B cell (primary cell): Measurements from ENCODE around the gene MRPS25. TPM values are rescaled to one million over a fixed set of nuclear protein-coding genes. Genes with fewer than 3 reads are reported as not detected.
A peak's percentile ranks its signal among the peaks of the same experiment; 100 is the strongest.

Experiments
- ATAC-seq: fragments of 200-7000 bp; cut with Tn5 transposase; one replicate; pipeline ENCODE4 v1.10.0; 2021; ENCODE audit warnings: low read depth, mild to moderate bottlenecking, moderate number of reproducible peaks, moderate library complexity
- CTCF ChIA-PET: fragments of 350-600 bp; sonication (Branson Sonifier 250); formaldehyde crosslinking; loops from one replicate; lab custom pipeline; 2021; ENCODE audit warnings: antibody characterized with exemption, inconsistent platforms; lab: Charles Lee
- POLR2A ChIA-PET: fragments of 350-600 bp; sonication (Branson Sonifier 250); formaldehyde crosslinking; loops from one replicate; lab custom pipeline; 2021; ENCODE audit warnings: antibody characterized with exemption; lab: Charles Lee
- DNase-seq: peaks from one replicate; pipeline ENCODE4 v3.0.0; 2013
- H2AFZ ChIP-seq: 2 replicates; pipeline ENCODE4 v1.6.1; 2012; ENCODE audit warnings: mild to moderate bottlenecking, low read depth, low read length; ENCODE audit not compliant: insufficient read depth, poor library complexity, severe bottlenecking
- H3K27ac ChIP-seq, 2 donors: 1 replicate in 1 of 2; 2 replicates in 1 of 2; pipeline ENCODE4 v1.5.1; 2012 to 2013; ENCODE audit warnings: low read length in 2 of 2, mild to moderate bottlenecking in 2 of 2, moderate library complexity in 1 of 2
- H3K27me3 ChIP-seq, 4 experiments: fragments of 200-600 bp in 1 of 4; sonication (generic) in 1 of 4; replicated peaks in 1 of 4; 1 replicate in 2 of 4; 2 replicates in 2 of 4; pipeline versions ENCODE4 v1.6.1 to v1.7.0; 2013 to 2016; ENCODE audit warnings: low read length in 3 of 4, mild to moderate bottlenecking in 2 of 4, mixed read lengths in 1 of 4, moderate library complexity in 1 of 4; ENCODE audit not compliant: insufficient read depth in 4 of 4, control insufficient read depth in 3 of 4; ENCODE audit errors: control extremely low read depth in 1 of 4
- H3K36me3 ChIP-seq, 2 experiments: replicated peaks in 1 of 2; 1 replicate in 1 of 2; 2 replicates in 1 of 2; pipeline versions ENCODE4 v1.6.1 to v1.7.1; 2013; ENCODE audit warnings: low read length in 1 of 2; ENCODE audit not compliant: insufficient read depth in 2 of 2, control insufficient read depth in 1 of 2; ENCODE audit errors: control extremely low read depth in 1 of 2, extremely low read depth in 1 of 2
- H3K4me1 ChIP-seq, 2 donors: fragments of 200-600 bp in 1 of 2; sonication (generic) in 1 of 2; 1 replicate in 1 of 2; 2 replicates in 1 of 2; pipeline versions ENCODE4 v1.5.1 to v1.6.1; 2013 to 2017; ENCODE audit warnings: low read length in 2 of 2; ENCODE audit not compliant: control insufficient read depth in 2 of 2, insufficient read depth in 2 of 2
- H3K4me2 ChIP-seq: replicated peaks from 2 replicates; pipeline ENCODE3; 2012; ENCODE audit warnings: mild to moderate bottlenecking, low read depth, low read length; ENCODE audit not compliant: poor library complexity, severe bottlenecking
- H3K4me3 ChIP-seq, 5 experiments: fragments of 200-600 bp in 1 of 5; sonication (generic) in 1 of 5; 1 replicate in 3 of 5; 2 replicates in 2 of 5; pipeline versions ENCODE4 v1.5.1 to v1.7.0; 2011 to 2016; ENCODE audit warnings: low read length in 4 of 5, mild to moderate bottlenecking in 4 of 5, low read depth in 2 of 5, control low read depth in 1 of 5, moderate library complexity in 1 of 5; ENCODE audit not compliant: insufficient read depth in 1 of 5; ENCODE audit errors: control extremely low read depth in 1 of 5, extremely low read depth in 1 of 5
- H3K79me2 ChIP-seq: fragments of 200-600 bp; sonication (generic); one replicate; pipeline ENCODE4 v1.6.0; 2016; ENCODE audit warnings: low read length; ENCODE audit not compliant: control insufficient read depth, insufficient read depth
- H3K9ac ChIP-seq: fragments of 200-600 bp; sonication (generic); 2 replicates; pipeline ENCODE4 v1.6.1; 2017; ENCODE audit warnings: mild to moderate bottlenecking, low read length, moderate library complexity
- H3K9me3 ChIP-seq, 3 donors: one replicate each; pipeline versions ENCODE4 v1.6.1 to v1.7.1; 2013; ENCODE audit warnings: low read length in 2 of 3; ENCODE audit not compliant: control insufficient read depth in 2 of 3, insufficient read depth in 1 of 3; ENCODE audit errors: control extremely low read depth in 1 of 3
- H4K20me1 ChIP-seq: 2 replicates; pipeline ENCODE4 v1.6.0; 2012; ENCODE audit warnings: mild to moderate bottlenecking, low read length; ENCODE audit not compliant: insufficient read depth, control insufficient read depth, poor library complexity, severe bottlenecking
- H3K27ac Mint-ChIP-seq: one replicate; pipeline ENCODE4 v1.8.0; 2021; ENCODE audit warnings: mixed read lengths
- H3K27me3 Mint-ChIP-seq: one replicate; pipeline ENCODE4 v1.8.0; 2021; ENCODE audit warnings: mixed read lengths
- H3K4me1 Mint-ChIP-seq: one replicate; pipeline ENCODE4 v1.8.0; 2021; ENCODE audit warnings: mixed read lengths
- H3K4me3 Mint-ChIP-seq: one replicate; pipeline ENCODE4 v1.8.0; 2021; ENCODE audit warnings: mixed read lengths
- H3K9me3 Mint-ChIP-seq: one replicate; pipeline ENCODE4 v1.8.0; 2022; ENCODE audit warnings: mixed read lengths; ENCODE audit not compliant: insufficient read depth
- EZH2 ChIP-seq: IDR thresholded peaks from 2 replicates; pipeline ENCODE4 v1.6.1; 2012; ENCODE audit warnings: borderline replicate concordance, low read depth, mild to moderate bottlenecking, moderate library complexity, low read length; ENCODE audit not compliant: insufficient read depth, poor library complexity, severe bottlenecking
- WGBS: methylation state at CpG from one replicate; pipeline ENCODE4 v1.1.5; 2013; ENCODE audit warnings: missing lambda C conversion rate; ENCODE audit not compliant: insufficient coverage; 5-methylcytosine and 5-hydroxymethylcytosine counted together
- intact Hi-C: fragments of 100-400 bp; cut with micrococcal nuclease; formaldehyde crosslinking; loops from one replicate; pipeline ENCODE4 v1.10.0; 2022
- polyA plus RNA-seq: library from polyadenylated mRNA; depleted of rRNA; stranded (reverse); fragments of >200 nt; gene quantifications from 2 replicates; pipeline ENCODE4 v1.2.3, GENCODE V29; 2012
- total RNA-seq, 2 donors: library from RNA; stranded (reverse); fragments of 120-200 nt in 1 of 2; gene quantifications; 1 replicate in 1 of 2; 2 replicates in 1 of 2; pipeline versions ENCODE4 v1.2.3 to v1.2.4, GENCODE V29; 2013 to 2022
- TF ChIP-seq, protein P1 (sequence below): fragments of 200-600 bp; IDR thresholded peaks from one replicate; pipeline ENCODE4 v1.8.0; 2022; ENCODE audit warnings: antibody characterized with exemption, mild to moderate bottlenecking

Gene MRPS25
- total and polyA plus RNA-seq, 2 donors (not counting 1 experiment from before 2014, with no cell fraction given): 94.9 to 105 TPM

DNA sequence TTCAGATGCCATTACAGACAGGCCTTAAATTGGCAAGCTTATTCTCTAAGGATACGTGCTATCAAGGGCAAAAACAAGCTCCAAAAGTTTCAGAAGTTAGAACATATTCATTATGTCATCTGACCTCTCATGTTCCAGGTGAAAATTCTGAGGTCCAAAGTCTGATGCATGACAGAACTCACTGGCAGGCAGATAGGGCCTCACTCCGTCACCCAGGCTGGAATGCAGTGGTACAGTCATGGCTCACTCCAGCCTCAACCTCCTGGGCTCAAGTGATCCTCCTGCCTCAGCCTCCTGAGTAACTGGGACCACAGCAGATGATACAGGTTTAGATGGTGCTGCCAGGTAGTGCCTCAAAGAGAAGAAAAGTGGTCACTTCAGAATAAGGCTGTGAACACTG lies 15.5 kb downstream of the MRPS25 start:
- H3K27ac Mint-ChIP-seq: peak overlapping the region; percentile 93
- H2AFZ ChIP-seq: no peak overlapping the region

DNA sequence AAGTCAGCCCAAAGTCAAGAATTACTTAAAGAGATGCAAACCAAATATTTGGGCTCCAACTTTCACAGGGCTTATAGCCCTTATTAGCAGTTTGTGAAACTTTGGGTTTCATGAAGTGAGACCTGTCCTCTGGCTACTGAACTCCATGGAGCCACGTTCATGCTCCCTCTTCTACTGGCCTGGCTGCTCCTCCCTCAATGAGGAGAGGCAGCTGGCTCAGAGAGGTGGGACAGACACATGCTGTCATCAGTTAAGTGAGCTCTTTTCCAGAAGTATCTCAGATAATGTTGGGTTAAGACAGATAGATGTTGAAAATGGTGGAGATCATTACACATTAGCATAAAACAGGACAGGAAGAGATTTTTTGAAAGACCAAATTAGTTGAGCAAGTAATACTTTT lies 19.4 kb downstream of the MRPS25 start:
- Histone ChIP-seq H3K27me3 (no peaks in the 10 kb centered on the region), H3K9ac (no peak overlapping the region), H3K9me3 (no peaks in the 10 kb centered on the region), H3K27ac (no peak overlapping the region), H3K4me1 (peaks cover 12 to 19% of the 10 kb centered on the region in 2 donors), H3K4me3 (no peak overlapping the region), H4K20me1 (peaks cover 11% of the 10 kb centered on the region), H3K4me2 (no peak overlapping the region), H3K36me3 (peaks cover 2 to 87% of the 10 kb centered on the region in 2 experiments), H3K79me2 (no peaks in the 10 kb centered on the region), H2AFZ (no peak overlapping the region)
- Mint-ChIP-seq H3K27me3 (no peaks in the 10 kb centered on the region), H3K4me3 (no peak overlapping the region), H3K27ac (no peak overlapping the region), H3K4me1 (peaks cover 16% of the 10 kb centered on the region), H3K9me3 (no peaks in the 10 kb centered on the region)
- no peak for TF ChIP-seq EZH2
- TF ChIP-seq, protein P1, sequence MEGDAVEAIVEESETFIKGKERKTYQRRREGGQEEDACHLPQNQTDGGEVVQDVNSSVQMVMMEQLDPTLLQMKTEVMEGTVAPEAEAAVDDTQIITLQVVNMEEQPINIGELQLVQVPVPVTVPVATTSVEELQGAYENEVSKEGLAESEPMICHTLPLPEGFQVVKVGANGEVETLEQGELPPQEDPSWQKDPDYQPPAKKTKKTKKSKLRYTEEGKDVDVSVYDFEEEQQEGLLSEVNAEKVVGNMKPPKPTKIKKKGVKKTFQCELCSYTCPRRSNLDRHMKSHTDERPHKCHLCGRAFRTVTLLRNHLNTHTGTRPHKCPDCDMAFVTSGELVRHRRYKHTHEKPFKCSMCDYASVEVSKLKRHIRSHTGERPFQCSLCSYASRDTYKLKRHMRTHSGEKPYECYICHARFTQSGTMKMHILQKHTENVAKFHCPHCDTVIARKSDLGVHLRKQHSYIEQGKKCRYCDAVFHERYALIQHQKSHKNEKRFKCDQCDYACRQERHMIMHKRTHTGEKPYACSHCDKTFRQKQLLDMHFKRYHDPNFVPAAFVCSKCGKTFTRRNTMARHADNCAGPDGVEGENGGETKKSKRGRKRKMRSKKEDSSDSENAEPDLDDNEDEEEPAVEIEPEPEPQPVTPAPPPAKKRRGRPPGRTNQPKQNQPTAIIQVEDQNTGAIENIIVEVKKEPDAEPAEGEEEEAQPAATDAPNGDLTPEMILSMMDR: no peak
- ChIA-PET POLR2A (no interaction called here), CTCF (interaction anchor here (1.0 kb wide), 1 partner anchor 119 kb away, joined by 3 read pairs; no protein-coding TSS in a partner anchor)
- ATAC-seq (no peak), DNase-seq (no peak)
- WGBS: no CpG with 5 or more reads among the region's 1 CpG
- intact Hi-C loops: no loop called here

More for the DNA sequence above, 15.5 kb downstream of the MRPS25 start:
- TF ChIP-seq EZH2: no peak
- TF ChIP-seq, protein P1: no peak
- peaks cover 48% of the 10 kb centered on the region for H3K4me1 Mint-ChIP-seq
- intact Hi-C loops: no loop called here
- Histone ChIP-seq H3K27me3 (no peaks in the 10 kb centered on the region), H3K79me2 (peaks cover 25% of the 10 kb centered on the region), H3K9me3 (no peaks in the 10 kb centered on the region), H3K4me1 (peaks cover 42 to 48% of the 10 kb centered on the region in 2 donors), H4K20me1 (peaks cover 13% of the 10 kb centered on the region), H3K36me3 (peaks cover 2 to 61% of the 10 kb centered on the region in 2 experiments), H3K9ac (no peak overlapping the region), H3K27ac (peak overlapping the region; percentile 72 to 86), H3K4me3 (no peak overlapping the region), H3K4me2 (peak overlapping the region; percentile 65)
- DNase-seq: no peak
- ChIA-PET CTCF (interaction anchor here (1.1 to 1.7 kb wide), 3 partner anchors 59 to 124 kb away, joined by 3 to 5 read pairs (median 5); no protein-coding TSS in a partner anchor), POLR2A (interaction anchor here (0.8 to 2.2 kb wide), 3 partner anchors 10 to 50 kb away, joined by 3 to 12 read pairs (median 6); partner anchors contain the start of genes MRPS25 and RBSN)
- H3K9me3 Mint-ChIP-seq: no peaks in the 10 kb centered on the region
- no peak overlapping the region for H3K4me3 Mint-ChIP-seq
- WGBS: 100% methylated on average over 2 of the region's 2 CpGs
- ATAC-seq: no peak
- H3K27me3 Mint-ChIP-seq: no peaks in the 10 kb centered on the region
